Esophagus mucosa (tissue), 1 donor: ENCODE data around the gene CENPC. TPM values are rescaled to one million over a fixed set of nuclear protein-coding genes. Genes with fewer than 3 reads are reported as not detected.
"Not testable (repeated sequence)": the region's sequence is repeated elsewhere in the genome, so short reads cannot be mapped to it uniquely, and the experiment has no call there.

ENCODE experiments used
- ATAC-seq: fragments of 200-7000 bp; cut with Tn5 transposase; one replicate; pipeline ENCODE4 v1.9.1; 2020
- total RNA-seq: library from RNA; stranded (reverse); gene quantifications from one replicate; pipeline ENCODE4 v1.2.4, GENCODE V29; 2023
- donor health status: DM: yes; HTN: yes; CAD: no.

Gene CENPC
- 16.2 TPM for total RNA-seq

- peak; percentile 98 for ATAC-seq
These were observed at the start of gene CENPC for GRCh38 chr4:67545199-67546003. Gene CENPC (minus strand): TSS chr4:67545503. CDS start chr4:67545355, 148 bp downstream.

- peak; percentile 23 for ATAC-seq
These were observed 48.5 kb upstream of the CENPC start for GRCh38 chr4:67593741-67594175.

GRCh38 chr4:67587156-67587555 is 41.9 kb upstream of the CENPC start:
- no peak for ATAC-seq

GRCh38 chr4:67584496-67584895 is 39.2 kb upstream of the CENPC start:
- ATAC-seq = no peak

- ATAC-seq = no peak
These were observed 36.6 kb upstream of the CENPC start for GRCh38 chr4:67581913-67582312.

- peak; percentile 22 for ATAC-seq
These were observed 36.0 kb upstream of the CENPC start for GRCh38 chr4:67581208-67581857.

- no peak for ATAC-seq
These were observed 35.3 kb upstream of the CENPC start for GRCh38 chr4:67580577-67580976.

GRCh38 chr4:67576538-67576937 is 31.2 kb upstream of the CENPC start:
- ATAC-seq = no peak

GRCh38 chr4:67576059-67576466 is 30.8 kb upstream of the CENPC start:
- ATAC-seq = no peak

- peak; percentile 44 for ATAC-seq
These were observed 30.1 kb upstream of the CENPC start for GRCh38 chr4:67575232-67576058.

- no peak for ATAC-seq
These were observed 27.9 kb upstream of the CENPC start for GRCh38 chr4:67573193-67573592.

- ATAC-seq = no peak
These were observed 26.7 kb upstream of the CENPC start for GRCh38 chr4:67571975-67572374.

GRCh38 chr4:67570537-67570936 is 25.2 kb upstream of the CENPC start:
- no peak for ATAC-seq

GRCh38 chr4:67568820-67569219 is 23.5 kb upstream of the CENPC start:
- ATAC-seq = peak; percentile 95

GRCh38 chr4:67566335-67566734 is 21.0 kb upstream of the CENPC start:
- ATAC-seq = no peak

GRCh38 chr4:67565284-67565683 is 20.0 kb upstream of the CENPC start:
- no peak for ATAC-seq

GRCh38 chr4:67558493-67558892 is 13.2 kb upstream of the CENPC start, which contains the start of gene STAP1:
Gene STAP1 (plus strand): TSS chr4:67558727. CDS start chr4:67558810, 83 bp downstream.
- peak; percentile 49 for ATAC-seq

- ATAC-seq = no peak
These were observed 11.1 kb upstream of the CENPC start for GRCh38 chr4:67556436-67556835.

- no peak for ATAC-seq
These were observed 10.1 kb upstream of the CENPC start for GRCh38 chr4:67555447-67555846.

- no peak for ATAC-seq
These were observed 8.8 kb upstream of the CENPC start for GRCh38 chr4:67554096-67554495.

GRCh38 chr4:67552146-67552792 is 7.0 kb upstream of the CENPC start:
- not testable (repeated sequence) for ATAC-seq

GRCh38 chr4:67550857-67551256 is 5.6 kb upstream of the CENPC start:
- no peak for ATAC-seq
